Bronchial epithelial cell (primary cell): ENCODE measurements around the gene AFAP1L2. TPM values are rescaled to one million over a fixed set of nuclear protein-coding genes. Genes with fewer than 3 reads are reported as not detected.

ENCODE experiments used
- DNase-seq: peaks from one replicate; pipeline ENCODE4 v3.0.0-alpha.2; 2010; ENCODE audit warnings: low read depth
- FAIRE-seq: peaks from 2 replicates; lab custom pipeline; 2011; peaks lifted over from hg19 to GRCh38; lab: Jason Lieb, UNC
- H3K27me3 ChIP-seq: 2 replicates; pipeline ENCODE4 v1.5.1; 2011; ENCODE audit warnings: low read length; ENCODE audit not compliant: control insufficient read depth, insufficient read depth
- H3K36me3 ChIP-seq: 2 replicates; pipeline ENCODE4 v1.5.1; 2011; ENCODE audit warnings: low read length; ENCODE audit not compliant: control insufficient read depth, insufficient read depth
- H3K4me3 ChIP-seq: 2 replicates; pipeline ENCODE4 v1.5.1; 2011; ENCODE audit warnings: mild to moderate bottlenecking, low read depth, low read length, control low read depth
- total RNA-seq: library from RNA; depleted of rRNA; stranded (reverse); fragments of >200 nt; gene quantifications from 2 replicates; pipeline ENCODE4 v1.2.1, GENCODE V29; 2014
- TF ChIP-seq, protein P1 (sequence below): IDR thresholded peaks from 2 replicates; pipeline ENCODE4 v1.5.1; 2011; ENCODE audit warnings: mild to moderate bottlenecking, moderate library complexity, low read length, control low read depth, inconsistent platforms; ENCODE audit not compliant: insufficient read depth, severe bottlenecking

The AFAP1L2 gene
- total RNA-seq, 1 donor from 2014 or later = 6.8 TPM

DNA sequence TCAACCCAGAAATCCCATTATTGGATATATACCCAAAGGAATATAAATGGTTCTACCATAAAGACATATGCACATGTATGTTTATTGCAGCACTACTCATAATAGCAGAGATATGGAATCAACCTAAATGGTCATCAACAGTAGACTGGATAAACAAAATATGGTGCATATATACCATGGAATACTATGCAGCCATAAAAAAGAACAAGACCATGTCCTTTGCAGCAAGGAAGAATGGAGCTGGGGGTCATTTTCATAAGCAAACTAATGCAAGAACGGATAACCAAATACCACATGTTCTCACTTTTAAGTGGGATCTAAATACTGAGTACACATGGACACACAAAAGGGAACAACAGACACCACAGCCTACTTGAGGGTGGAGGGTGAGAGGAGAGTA lies 2.2 kb upstream of the AFAP1L2 start:
- FAIRE-seq = no peak
- no peak for DNase-seq
- H3K4me3 ChIP-seq = no peak overlapping the region
- no peaks in the 10 kb centered on the region for H3K27me3 ChIP-seq
- no peaks in the 10 kb centered on the region for H3K36me3 ChIP-seq
- TF ChIP-seq, protein P1, sequence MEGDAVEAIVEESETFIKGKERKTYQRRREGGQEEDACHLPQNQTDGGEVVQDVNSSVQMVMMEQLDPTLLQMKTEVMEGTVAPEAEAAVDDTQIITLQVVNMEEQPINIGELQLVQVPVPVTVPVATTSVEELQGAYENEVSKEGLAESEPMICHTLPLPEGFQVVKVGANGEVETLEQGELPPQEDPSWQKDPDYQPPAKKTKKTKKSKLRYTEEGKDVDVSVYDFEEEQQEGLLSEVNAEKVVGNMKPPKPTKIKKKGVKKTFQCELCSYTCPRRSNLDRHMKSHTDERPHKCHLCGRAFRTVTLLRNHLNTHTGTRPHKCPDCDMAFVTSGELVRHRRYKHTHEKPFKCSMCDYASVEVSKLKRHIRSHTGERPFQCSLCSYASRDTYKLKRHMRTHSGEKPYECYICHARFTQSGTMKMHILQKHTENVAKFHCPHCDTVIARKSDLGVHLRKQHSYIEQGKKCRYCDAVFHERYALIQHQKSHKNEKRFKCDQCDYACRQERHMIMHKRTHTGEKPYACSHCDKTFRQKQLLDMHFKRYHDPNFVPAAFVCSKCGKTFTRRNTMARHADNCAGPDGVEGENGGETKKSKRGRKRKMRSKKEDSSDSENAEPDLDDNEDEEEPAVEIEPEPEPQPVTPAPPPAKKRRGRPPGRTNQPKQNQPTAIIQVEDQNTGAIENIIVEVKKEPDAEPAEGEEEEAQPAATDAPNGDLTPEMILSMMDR = no peak

DNA sequence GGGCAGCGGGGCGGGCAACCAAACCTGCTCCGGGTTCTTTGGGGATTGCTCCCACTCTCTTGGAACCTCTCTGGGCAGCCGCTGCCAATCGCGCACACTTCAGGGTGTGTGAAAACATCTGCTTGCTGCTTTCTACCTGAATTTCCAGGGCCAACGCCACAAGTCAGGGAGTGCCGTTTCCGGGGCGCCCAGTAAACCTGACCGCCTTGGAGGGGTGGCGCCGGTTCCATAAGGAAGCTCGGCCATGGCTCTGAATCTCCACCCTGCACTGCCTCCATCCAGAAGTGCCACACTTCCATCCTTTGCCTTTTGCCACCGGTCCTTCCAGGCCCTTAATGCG lies 679 bp upstream of the AFAP1L2 start:
- FAIRE-seq (no peak), DNase-seq (peak; percentile 34)
- Histone ChIP-seq H3K27me3 (no peaks in the 10 kb centered on the region), H3K36me3 (no peaks in the 10 kb centered on the region), H3K4me3 (peak overlapping the region; percentile 55)
- TF ChIP-seq, protein P1 = no peak

DNA sequence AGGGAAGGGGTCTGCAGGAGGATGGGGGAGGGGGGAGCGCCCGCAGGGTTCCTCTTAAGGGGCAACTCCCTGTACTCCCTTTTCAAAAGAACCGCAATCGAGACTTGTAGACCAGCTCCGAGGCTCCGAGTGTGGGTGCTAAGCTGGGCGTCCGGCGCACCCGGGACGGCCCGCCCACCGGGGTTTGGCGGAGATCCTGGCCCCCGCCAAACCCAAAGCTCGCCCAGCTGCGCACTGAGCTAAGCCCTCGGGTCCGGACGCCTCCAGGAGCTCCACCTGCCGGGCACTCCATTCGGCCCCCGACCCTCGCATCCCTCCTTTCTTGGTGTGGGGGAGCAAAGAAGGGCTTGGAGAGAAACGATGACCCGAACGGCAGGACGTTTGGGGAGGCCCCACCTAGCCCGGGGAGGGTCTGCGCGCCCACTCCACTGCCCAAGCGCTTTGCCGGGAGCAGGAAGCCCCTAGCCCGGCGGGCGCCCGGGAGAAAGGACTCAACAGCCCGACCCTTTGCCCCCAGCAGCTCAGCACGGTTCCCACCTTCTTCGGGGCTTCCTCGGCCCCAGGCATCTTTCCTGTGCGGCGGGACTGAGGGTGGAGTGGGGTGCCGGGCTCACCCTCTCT lies 651 bp downstream of the AFAP1L2 start:
- DNase-seq = no peak
- H3K36me3 ChIP-seq = no peaks in the 10 kb centered on the region
- TF ChIP-seq, protein P1 = peak; percentile 41
- H3K27me3 ChIP-seq = no peaks in the 10 kb centered on the region
- H3K4me3 ChIP-seq = peak overlapping the region; percentile 55
- no peak for FAIRE-seq

DNA sequence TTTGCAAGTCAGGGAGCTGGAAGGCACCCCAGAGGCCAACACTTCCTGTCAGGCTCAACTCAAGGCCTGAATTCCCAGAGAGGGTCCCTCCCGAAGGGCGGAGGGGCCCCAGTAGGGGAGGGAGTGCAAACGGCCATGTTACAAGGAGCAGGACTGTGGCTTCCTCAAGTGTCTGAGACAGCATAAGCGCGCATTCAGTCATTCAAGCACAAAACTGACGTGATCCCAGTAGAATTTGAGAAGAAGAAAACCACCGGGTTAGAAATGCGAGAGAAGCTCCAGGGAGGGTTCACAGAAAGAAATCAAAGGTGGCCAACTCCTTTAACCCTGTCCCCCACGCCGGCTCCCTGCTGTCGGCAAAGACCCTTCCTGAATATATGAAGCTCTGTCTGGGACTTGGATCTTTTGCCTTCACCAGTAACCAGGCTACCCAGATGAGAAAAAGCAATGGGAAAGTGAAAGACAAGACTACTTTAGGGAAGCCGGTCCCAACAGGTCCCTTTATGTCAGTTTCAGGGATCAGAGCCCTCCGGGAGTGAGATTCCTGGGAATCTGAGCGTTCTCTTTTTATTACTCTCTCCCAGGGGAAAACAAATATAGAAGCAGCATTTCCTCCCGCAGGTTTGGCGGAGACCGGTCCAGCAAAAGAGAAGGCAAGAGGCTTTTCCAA lies 1.3 kb downstream of the AFAP1L2 start:
- no peak for FAIRE-seq
- peak overlapping the region; percentile 55 for H3K4me3 ChIP-seq
- no peak for DNase-seq
- no peaks in the 10 kb centered on the region for H3K27me3 ChIP-seq
- no peaks in the 10 kb centered on the region for H3K36me3 ChIP-seq
- TF ChIP-seq, protein P1 = no peak

DNA sequence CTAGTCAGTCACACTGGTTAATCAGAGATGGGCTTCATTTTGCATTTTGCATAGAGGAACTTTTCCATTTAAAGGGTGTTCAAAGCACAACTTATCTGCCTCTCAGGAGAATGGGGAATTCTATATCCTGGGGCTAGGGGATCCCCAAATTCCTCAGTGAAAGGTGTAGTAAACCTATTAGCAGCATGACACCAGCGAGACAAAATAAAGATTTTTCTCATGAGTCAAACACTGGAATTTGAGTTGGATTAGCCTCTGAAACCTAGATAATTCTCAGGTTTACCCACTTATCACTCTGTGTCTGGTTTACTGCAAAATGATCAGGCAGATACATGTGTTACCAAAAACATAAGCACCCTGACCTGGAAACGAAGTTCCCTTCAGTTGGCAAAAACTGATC lies 2.1 kb downstream of the AFAP1L2 start:
- no peak for DNase-seq

More for the DNA sequence above, 2.1 kb downstream of the AFAP1L2 start:
- no peak for FAIRE-seq
- Histone ChIP-seq H3K36me3 (no peaks in the 10 kb centered on the region), H3K4me3 (no peak overlapping the region), H3K27me3 (no peaks in the 10 kb centered on the region)
- TF ChIP-seq, protein P1 = no peak
